IPS DF 6.9 (cell line): ENCODE measurements around the gene ZNF823.
"Not testable (repeated sequence)": the region's sequence is repeated elsewhere in the genome, so short reads cannot be mapped to it uniquely, and the experiment has no call there.

Experiments
- DNase-seq: peaks from one replicate; pipeline ENCODE4 v3.0.0-alpha.2; 2013; ENCODE audit warnings: low read depth, low spot score
- H3K27ac ChIP-seq: one replicate; pipeline ENCODE4 v1.5.1; 2013; ENCODE audit warnings: low read length, control low read depth
- H3K27me3 ChIP-seq: 2 replicates; pipeline ENCODE4 v1.6.1; 2013; ENCODE audit warnings: mild to moderate bottlenecking, low read length; ENCODE audit not compliant: control insufficient read depth, insufficient read depth
- H3K36me3 ChIP-seq: 2 replicates; pipeline ENCODE4 v1.6.1; 2013; ENCODE audit warnings: low read length; ENCODE audit not compliant: control insufficient read depth, insufficient read depth
- H3K4me1 ChIP-seq: 2 replicates; pipeline ENCODE4 v1.6.1; 2013; ENCODE audit warnings: low read length; ENCODE audit not compliant: control insufficient read depth, insufficient read depth
- H3K4me3 ChIP-seq: 2 replicates; pipeline ENCODE4 v1.5.1; 2013; ENCODE audit warnings: mild to moderate bottlenecking, low read length
- H3K9me3 ChIP-seq: 2 replicates; pipeline ENCODE4 v1.6.1; 2013; ENCODE audit warnings: low read length, inconsistent platforms; ENCODE audit not compliant: control insufficient read depth, insufficient read depth
- WGBS: extraction: QIAGEN DNeasy Blood & Tissue Kit; methylation state at CpG from one replicate; pipeline ENCODE4 v1.1.7; 2013; ENCODE audit warnings: mixed read lengths, missing lambda C conversion rate; ENCODE audit not compliant: insufficient read length, insufficient coverage; 5-methylcytosine and 5-hydroxymethylcytosine counted together

The ZNF823 gene

GRCh38 chr19:11680689-11681302 lies 58.0 kb downstream of the ZNF823 start:
- H3K36me3 ChIP-seq: no peaks in the 10 kb centered on the region; the same call in 1 of the 2 replicates
- peaks cover 1% of the 10 kb centered on the region for H3K9me3 ChIP-seq
- no peaks in the 10 kb centered on the region for H3K27me3 ChIP-seq
- DNase-seq: no peak
- WGBS: no CpG with 5 or more reads among the region's 2 CpGs
- H3K4me3 ChIP-seq: no peak overlapping the region
- no peak overlapping the region for H3K27ac ChIP-seq
- H3K4me1 ChIP-seq: no peaks in the 10 kb centered on the region

- no peak overlapping the region for H3K4me3 ChIP-seq
- H3K36me3 ChIP-seq: no peaks in the 10 kb centered on the region
- no peaks in the 10 kb centered on the region for H3K27me3 ChIP-seq
- no peak overlapping the region for H3K27ac ChIP-seq
- no CpG with 5 or more reads among the region's 1 CpG for WGBS
- H3K4me1 ChIP-seq: no peaks in the 10 kb centered on the region
- no peaks in the 10 kb centered on the region; the same call in 1 of the 2 replicates for H3K9me3 ChIP-seq
- no peak for DNase-seq
Measured at GRCh38 chr19:11678504-11678903, 60.2 kb downstream of the ZNF823 start.

DNA sequence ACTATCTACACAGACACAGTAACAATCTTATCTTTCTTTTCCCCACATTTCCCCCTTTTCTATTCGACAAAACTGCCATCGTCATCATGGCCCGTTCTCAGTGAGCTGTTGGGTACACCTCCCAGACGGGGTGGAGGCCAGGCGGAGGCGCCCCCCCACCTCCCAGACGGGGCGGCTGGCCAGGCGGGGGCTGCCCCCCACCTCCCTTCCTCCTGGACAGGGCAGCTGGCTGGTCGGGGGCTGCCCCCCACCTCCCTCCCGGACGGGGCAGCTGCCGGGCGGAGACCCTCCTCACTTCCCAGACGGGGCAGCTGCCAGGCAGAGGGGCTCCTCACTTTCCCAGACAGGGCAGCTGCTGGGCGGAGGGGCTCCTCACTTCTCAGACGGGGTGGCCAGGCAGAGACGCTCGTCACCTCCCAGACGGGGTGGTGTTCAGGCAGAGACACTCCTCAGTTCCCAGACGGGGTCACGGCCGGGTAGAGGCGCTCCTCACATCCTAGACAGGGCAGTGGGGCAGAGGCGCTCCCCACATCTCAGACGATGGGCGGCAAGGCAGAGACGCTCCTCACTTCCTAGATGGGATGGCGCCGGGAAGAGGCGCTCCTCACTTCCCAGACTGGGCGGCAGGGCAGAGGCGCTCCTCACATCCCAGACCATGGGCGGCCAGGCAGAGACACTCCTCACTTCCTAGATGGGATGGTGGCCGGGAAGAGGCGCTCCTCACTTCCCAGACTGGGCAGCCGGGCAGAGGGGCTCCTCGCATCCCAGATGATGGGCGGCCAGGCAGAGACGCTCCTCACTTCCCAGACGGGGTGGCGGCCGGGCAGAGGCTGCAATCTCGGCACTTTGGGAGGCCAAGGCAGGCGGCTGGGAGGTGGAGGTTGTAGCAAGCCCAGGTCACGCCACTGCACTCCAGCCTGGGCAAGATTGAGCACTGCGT lies 61.8 kb downstream of the ZNF823 start:
- not testable (repeated sequence) for H3K27me3 ChIP-seq, H3K36me3 ChIP-seq, DNase-seq, H3K4me3 ChIP-seq, H3K27ac ChIP-seq, H3K4me1 ChIP-seq, H3K9me3 ChIP-seq
- no CpG with 5 or more reads among the region's 47 CpGs for WGBS

- no peaks in the 10 kb centered on the region for H3K4me1 ChIP-seq
- WGBS: no CpG with 5 or more reads among the region's 6 CpGs
- no peaks in the 10 kb centered on the region for H3K36me3 ChIP-seq
- no peak overlapping the region for H3K27ac ChIP-seq
- H3K4me3 ChIP-seq: no peak overlapping the region
- no peak for DNase-seq
- H3K9me3 ChIP-seq: no peaks in the 10 kb centered on the region
- H3K27me3 ChIP-seq: 0 out of 2 replicates have a peak, but pooled peaks cover 1% of the 10 kb centered on the region
Measured at GRCh38 chr19:11675569-11675968, 63.2 kb downstream of the ZNF823 start.

DNA sequence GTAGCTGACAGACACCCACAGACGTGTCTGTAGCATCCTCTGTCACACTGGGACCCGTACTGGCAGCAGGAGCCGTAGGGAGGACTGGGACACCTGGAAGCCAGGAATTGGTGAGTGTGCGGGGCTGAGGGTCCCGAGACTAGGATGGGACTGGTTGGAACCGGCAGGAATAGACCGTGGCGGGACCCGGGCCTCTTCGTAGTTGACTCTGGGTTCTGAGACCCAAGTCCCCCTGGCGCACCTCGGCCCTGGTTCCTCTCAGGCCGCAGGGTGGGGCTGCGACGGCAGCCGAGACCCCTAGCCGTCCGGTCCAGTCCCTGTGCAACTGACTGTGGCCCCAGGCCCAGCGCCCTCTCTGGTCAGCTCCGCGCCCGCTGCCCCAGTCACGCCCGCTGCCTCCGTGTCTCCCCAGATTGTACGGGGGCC lies 64.7 kb downstream of the ZNF823 start:
- Histone ChIP-seq H3K27me3 (0 out of 2 replicates have a peak, but pooled peaks cover 1% of the 10 kb centered on the region), H3K36me3 (no peaks in the 10 kb centered on the region), H3K9me3 (no peaks in the 10 kb centered on the region), H3K4me1 (no peaks in the 10 kb centered on the region), H3K4me3 (peak overlapping the region; percentile 39; the same call in 1 of the 2 replicates), H3K27ac (no peak overlapping the region)
- WGBS: no CpG with 5 or more reads among the region's 26 CpGs
- no peak for DNase-seq

- Histone ChIP-seq H3K4me3 (peak overlapping the region; percentile 39; the same call in 1 of the 2 replicates), H3K27me3 (0 out of 2 replicates have a peak, but pooled peaks cover 1% of the 10 kb centered on the region), H3K9me3 (no peaks in the 10 kb centered on the region), H3K27ac (no peak overlapping the region), H3K4me1 (no peaks in the 10 kb centered on the region), H3K36me3 (no peaks in the 10 kb centered on the region)
- peak; percentile 63 for DNase-seq
- WGBS: no CpG with 5 or more reads among the region's 14 CpGs
Measured at GRCh38 chr19:11673608-11674041, 65.1 kb downstream of the ZNF823 start.
